Upper lobe of left lung (tissue), 6 donors: ENCODE measurements around the gene MASP1. TPM values are rescaled to one million over a fixed set of nuclear protein-coding genes. Genes with fewer than 3 reads are reported as not detected.

Experiments
- ATAC-seq, 2 donors: fragments of 200-7000 bp; cut with Tn5 transposase; one replicate each; pipeline ENCODE4 v1.9.1; 2022; ENCODE audit warnings: mild to moderate bottlenecking in 2 of 2, moderate library complexity in 2 of 2; ENCODE audit not compliant: low FRiP score in 2 of 2
- DNase-seq, 2 donors: peaks; one replicate each; pipeline ENCODE4 v3.0.0-alpha.2; 2019 to 2020
- H3K27ac ChIP-seq, 4 donors: fragments of 200-600 bp; sonication (generic); one replicate each; pipeline ENCODE4 v1.5.1; 2016 to 2019
- H3K27me3 ChIP-seq, 4 donors: fragments of 200-600 bp; sonication (generic); one replicate each; pipeline ENCODE4 v1.5.1; 2017 to 2019
- H3K36me3 ChIP-seq, 4 donors: fragments of 200-600 bp; sonication (generic); one replicate each; pipeline ENCODE4 v1.5.1; 2016 to 2019
- H3K4me1 ChIP-seq, 4 donors: fragments of 200-600 bp; sonication (generic); one replicate each; pipeline ENCODE4 v1.5.1; 2018 to 2019
- H3K4me3 ChIP-seq, 4 donors: fragments of 200-600 bp; sonication (generic); one replicate each; pipeline ENCODE4 v1.5.1; 2017 to 2019; ENCODE audit warnings: mild to moderate bottlenecking in 2 of 4, moderate library complexity in 1 of 4
- H3K9me3 ChIP-seq, 4 donors: fragments of 200-600 bp; sonication (generic); one replicate each; pipeline ENCODE4 v1.5.1; 2018 to 2019
- CTCF ChIP-seq, 6 experiments: fragments of 450-650 bp in 4 of 6; fragments of 200-600 bp in 2 of 6; sonication (generic) in 2 of 6; IDR thresholded peaks; one replicate each; pipeline ENCODE4 v1.5.1; 2016 to 2019; ENCODE audit warnings: antibody characterized with exemption in 6 of 6
- EP300 ChIP-seq, 4 donors: sonication (generic); formaldehyde crosslinking; IDR thresholded peaks; one replicate each; pipeline ENCODE4 v1.5.1; 2017; ENCODE audit warnings: antibody characterized with exemption in 4 of 4, control low read depth in 2 of 4
- POLR2A ChIP-seq, 4 donors: fragments of 450-650 bp; IDR thresholded peaks; one replicate each; pipeline ENCODE4 v1.5.1; 2016 to 2017; ENCODE audit warnings: antibody characterized with exemption in 4 of 4, mild to moderate bottlenecking in 2 of 4
- POLR2AphosphoS5 ChIP-seq, 2 donors: sonication (generic); formaldehyde crosslinking; IDR thresholded peaks; one replicate each; pipeline ENCODE4 v1.5.1; 2017; ENCODE audit warnings: antibody characterized with exemption in 2 of 2
- WGBS, 2 donors: methylation state at CpG; one replicate each; pipeline ENCODE4 v1.1.5; 2017 to 2018; 5-methylcytosine and 5-hydroxymethylcytosine counted together
- total RNA-seq, 6 donors: library from RNA; depleted of rRNA in 4 of 6; stranded (reverse); fragments of >200 nt in 4 of 6; gene quantifications; one replicate each; pipeline versions ENCODE4 v1.1.0 to v1.2.1, GENCODE V29; 2016 to 2021
- donor health status: DM: no; HTN: no; CAD: no; lungs with moderate emphysema.
- donor health status: DM: no; HTN: yes; CAD: no; lungs with severe emphysema.

MASP1 gene
- total RNA-seq, 6 donors from 2014 or later, result 0.22 to 5.9 (median 1.8) TPM

GRCh38 chr3:187296058-187296457 lies 4.5 kb upstream of the MASP1 start:
- DNase-seq (no peak), ATAC-seq (no peak)
- peaks cover 2 to 11% (median 9%) of the 10 kb centered on the region in 4 donors for H3K4me1 ChIP-seq
- H3K36me3 ChIP-seq, result no peaks in the 10 kb centered on the region
- no peaks in the 10 kb centered on the region for H3K9me3 ChIP-seq
- no peak overlapping the region for H3K27ac ChIP-seq
- no peak overlapping the region for H3K4me3 ChIP-seq
- H3K27me3 ChIP-seq, result no peaks in the 10 kb centered on the region
- 67 to 71% methylated on average over 3 of the region's 3 CpGs for WGBS, 2 donors
- TF ChIP-seq POLR2AphosphoS5 (IDR thresholded peaks at IDR 0.05), result no peak
- no peak for TF ChIP-seq CTCF (IDR thresholded peaks at IDR 0.05)
- no peak for TF ChIP-seq POLR2A (IDR thresholded peaks at IDR 0.05)
- TF ChIP-seq EP300 (IDR thresholded peaks at IDR 0.05), result no peak

- TF ChIP-seq POLR2A (IDR thresholded peaks at IDR 0.05), result no peak
- no peaks in the 10 kb centered on the region for H3K36me3 ChIP-seq
- no peak for ATAC-seq
- H3K4me3 ChIP-seq, result no peak overlapping the region
- no peak for DNase-seq
- no peaks in the 10 kb centered on the region for H3K9me3 ChIP-seq
- H3K27me3 ChIP-seq, result no peaks in the 10 kb centered on the region
- WGBS, 2 donors, result 69 to 73% methylated on average over 6 of the region's 6 CpGs
- H3K27ac ChIP-seq, result no peak overlapping the region
- peaks cover 2 to 15% (median 9%) of the 10 kb centered on the region in 4 donors for H3K4me1 ChIP-seq
These were observed 3.9 kb upstream of the MASP1 start for GRCh38 chr3:187295316-187296034.

GRCh38 chr3:187293516-187294430 lies 2.2 kb upstream of the MASP1 start:
- no peaks in the 10 kb centered on the region for H3K36me3 ChIP-seq
- WGBS, 2 donors, result 56 to 62% methylated on average over 8 to 9 of the region's 9 CpGs
- peaks cover 2 to 15% (median 11%) of the 10 kb centered on the region in 4 donors for H3K4me1 ChIP-seq
- no peaks in the 10 kb centered on the region for H3K27me3 ChIP-seq
- no peaks in the 10 kb centered on the region for H3K9me3 ChIP-seq
- DNase-seq (no peak), ATAC-seq (no peak)
- TF ChIP-seq EP300 (IDR thresholded peaks at IDR 0.05) (no peak), POLR2AphosphoS5 (IDR thresholded peaks at IDR 0.05) (peak in 1 of 2 donors; percentile 15), CTCF (IDR thresholded peaks at IDR 0.05) (no peak), POLR2A (IDR thresholded peaks at IDR 0.05) (no peak)
- H3K4me3 ChIP-seq, result no peak overlapping the region
- H3K27ac ChIP-seq, result peak overlapping the region in 2 of 4 donors; percentile 6 to 56

- no peak for ATAC-seq
- H3K4me3 ChIP-seq, result no peak overlapping the region
These were observed 1.3 kb upstream of the MASP1 start for GRCh38 chr3:187292631-187293515.

More at GRCh38 chr3:187292631-187293515, 1.3 kb upstream of the MASP1 start:
- peak overlapping the region in 1 of 4 donors; percentile 64 for H3K27ac ChIP-seq
- no peaks in the 10 kb centered on the region for H3K36me3 ChIP-seq
- no peak for DNase-seq
- H3K4me1 ChIP-seq, result peaks cover 2 to 21% (median 11%) of the 10 kb centered on the region in 4 donors
- WGBS, 2 donors, result 62 to 63% methylated on average over 5 of the region's 5 CpGs
- no peaks in the 10 kb centered on the region for H3K27me3 ChIP-seq
- H3K9me3 ChIP-seq, result no peaks in the 10 kb centered on the region
- TF ChIP-seq POLR2A (IDR thresholded peaks at IDR 0.05) (no peak), POLR2AphosphoS5 (IDR thresholded peaks at IDR 0.05) (no peak), CTCF (IDR thresholded peaks at IDR 0.05) (no peak), EP300 (IDR thresholded peaks at IDR 0.05) (no peak)
